Epithelial cell of proximal tubule (primary cell): ENCODE data around the gene TMEM131L. TPM values are rescaled to one million over a fixed set of nuclear protein-coding genes. Genes with fewer than 3 reads are reported as not detected.
"Not testable (repeated sequence)": the region's sequence is repeated elsewhere in the genome, so short reads cannot be mapped to it uniquely, and the experiment has no call there.

Experiments
- DNase-seq: peaks from one replicate; pipeline ENCODE4 v3.0.0-alpha.2; 2011; ENCODE audit warnings: low read depth
- H3K4me3 ChIP-seq: 2 replicates; pipeline ENCODE4 v1.5.1; 2011; ENCODE audit warnings: low read depth, mild to moderate bottlenecking, low read length
- total RNA-seq: library from RNA; depleted of rRNA; stranded (reverse); fragments of >200 nt; gene quantifications from 2 replicates; pipeline ENCODE4 v1.2.3, GENCODE V29; 2015
- TF ChIP-seq, protein P1 (sequence below): conservative IDR thresholded peaks from 2 replicates; pipeline ENCODE4 v1.5.1; 2012; ENCODE audit warnings: low read depth, mild to moderate bottlenecking, low read length

Gene TMEM131L
- total RNA-seq, 1 donor from 2014 or later, result 4.5 TPM

DNA sequence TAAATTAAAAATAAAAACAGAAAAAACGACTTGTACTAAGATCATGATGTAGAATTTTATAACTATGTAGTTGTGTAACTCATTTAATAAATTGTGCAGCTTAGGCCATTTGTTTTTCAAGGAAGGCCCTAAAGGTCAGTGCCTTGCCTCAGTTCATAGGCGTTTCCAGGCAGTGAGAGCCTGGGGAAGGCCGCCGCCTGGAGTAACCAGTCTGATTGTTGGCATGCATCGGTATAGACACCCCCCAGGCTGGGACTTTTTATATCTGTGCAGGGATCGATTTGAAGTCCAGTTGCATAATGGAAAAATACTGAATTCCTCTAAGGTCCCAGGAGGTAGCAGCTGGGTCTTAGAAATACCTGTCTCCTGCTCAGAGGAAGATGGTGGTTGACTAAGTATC is 77.2 kb downstream of the TMEM131L start:
- H3K4me3 ChIP-seq, result no peak overlapping the region
- TF ChIP-seq, protein P1, sequence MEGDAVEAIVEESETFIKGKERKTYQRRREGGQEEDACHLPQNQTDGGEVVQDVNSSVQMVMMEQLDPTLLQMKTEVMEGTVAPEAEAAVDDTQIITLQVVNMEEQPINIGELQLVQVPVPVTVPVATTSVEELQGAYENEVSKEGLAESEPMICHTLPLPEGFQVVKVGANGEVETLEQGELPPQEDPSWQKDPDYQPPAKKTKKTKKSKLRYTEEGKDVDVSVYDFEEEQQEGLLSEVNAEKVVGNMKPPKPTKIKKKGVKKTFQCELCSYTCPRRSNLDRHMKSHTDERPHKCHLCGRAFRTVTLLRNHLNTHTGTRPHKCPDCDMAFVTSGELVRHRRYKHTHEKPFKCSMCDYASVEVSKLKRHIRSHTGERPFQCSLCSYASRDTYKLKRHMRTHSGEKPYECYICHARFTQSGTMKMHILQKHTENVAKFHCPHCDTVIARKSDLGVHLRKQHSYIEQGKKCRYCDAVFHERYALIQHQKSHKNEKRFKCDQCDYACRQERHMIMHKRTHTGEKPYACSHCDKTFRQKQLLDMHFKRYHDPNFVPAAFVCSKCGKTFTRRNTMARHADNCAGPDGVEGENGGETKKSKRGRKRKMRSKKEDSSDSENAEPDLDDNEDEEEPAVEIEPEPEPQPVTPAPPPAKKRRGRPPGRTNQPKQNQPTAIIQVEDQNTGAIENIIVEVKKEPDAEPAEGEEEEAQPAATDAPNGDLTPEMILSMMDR, result no peak
- DNase-seq, result no peak

DNA sequence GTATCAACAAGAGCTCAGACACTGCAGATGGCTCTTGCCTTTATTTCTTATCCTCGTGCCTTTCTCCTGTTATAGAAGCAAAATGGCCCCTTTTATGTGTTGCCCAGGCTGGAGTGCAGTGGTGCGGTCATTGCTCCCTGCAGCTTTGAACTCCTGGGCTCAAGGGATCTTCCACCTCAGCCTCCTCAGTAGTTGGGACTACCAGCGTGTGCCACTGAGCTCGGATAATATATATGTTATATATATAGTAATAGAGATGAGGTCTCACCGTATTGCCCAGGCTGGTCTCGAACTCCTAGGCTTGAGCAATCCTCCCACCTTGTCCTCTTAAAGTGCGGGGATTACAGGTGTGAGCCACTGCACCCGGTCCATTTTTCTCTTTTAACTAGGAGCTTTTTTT is 79.7 kb downstream of the TMEM131L start:
- H3K4me3 ChIP-seq, result no peak overlapping the region
- DNase-seq, result no peak
- TF ChIP-seq, protein P1, result no peak

DNA sequence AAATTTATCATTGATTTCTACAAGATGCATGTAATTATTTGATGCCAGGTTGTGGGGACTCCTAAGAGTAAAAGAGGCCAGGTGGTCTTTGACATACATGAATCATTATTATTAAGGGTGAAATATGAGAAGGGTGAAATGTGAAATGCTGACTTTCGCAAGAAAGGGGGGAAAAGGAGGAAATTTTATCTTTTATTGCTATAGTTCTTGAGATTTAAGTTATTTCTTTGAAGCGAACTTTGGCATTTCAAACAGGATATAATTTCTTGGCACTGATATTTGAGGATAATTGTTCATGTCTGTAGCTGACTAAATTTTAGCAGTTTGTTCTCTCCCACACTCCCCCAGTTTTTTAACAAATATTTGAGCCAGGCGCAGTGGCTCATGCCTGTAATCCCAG is 80.1 kb downstream of the TMEM131L start:
- H3K4me3 ChIP-seq, result no peak overlapping the region
- TF ChIP-seq, protein P1, result no peak
- DNase-seq, result no peak

DNA sequence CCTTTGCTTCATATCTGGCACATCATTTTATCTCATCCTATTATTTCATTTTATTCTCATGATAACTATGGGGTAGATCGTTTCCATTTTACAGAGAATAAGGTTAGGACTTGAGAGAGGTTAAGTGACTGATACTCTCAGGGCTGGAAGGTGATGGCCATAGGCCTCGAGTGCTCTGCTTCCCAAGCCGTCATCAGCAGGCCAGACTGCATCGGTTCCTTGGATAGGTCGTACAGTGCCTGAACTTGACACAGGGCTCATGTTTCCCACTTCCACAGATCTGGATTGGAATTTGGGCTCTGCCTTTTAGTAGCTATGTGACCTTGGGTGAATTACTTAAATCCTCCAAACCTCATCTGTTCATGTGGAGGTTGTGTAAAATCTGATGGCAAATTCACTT is 81.4 kb downstream of the TMEM131L start:
- H3K4me3 ChIP-seq, result no peak overlapping the region
- TF ChIP-seq, protein P1, result no peak
- DNase-seq, result no peak

DNA sequence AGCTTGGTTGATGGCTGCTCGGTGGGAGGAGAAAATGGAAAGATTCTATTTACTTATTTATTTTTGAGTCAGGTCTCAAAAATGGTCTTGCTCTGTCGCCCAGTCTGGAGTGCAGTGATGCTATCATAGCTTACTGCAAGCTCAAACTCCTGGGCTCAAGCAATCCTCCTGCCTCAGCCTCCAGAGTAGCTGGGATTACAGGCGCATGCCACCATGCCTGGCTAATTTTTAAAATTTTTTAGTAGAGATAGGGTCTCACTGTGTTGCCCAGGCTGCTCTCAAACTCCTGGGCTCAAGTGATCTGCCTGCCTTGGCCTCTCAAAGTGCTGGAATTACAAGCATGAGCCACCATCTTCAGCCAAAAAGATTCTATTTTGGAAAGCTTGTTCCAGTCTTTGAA is 82.7 kb downstream of the TMEM131L start:
- not testable (repeated sequence) for H3K4me3 ChIP-seq, DNase-seq

DNA sequence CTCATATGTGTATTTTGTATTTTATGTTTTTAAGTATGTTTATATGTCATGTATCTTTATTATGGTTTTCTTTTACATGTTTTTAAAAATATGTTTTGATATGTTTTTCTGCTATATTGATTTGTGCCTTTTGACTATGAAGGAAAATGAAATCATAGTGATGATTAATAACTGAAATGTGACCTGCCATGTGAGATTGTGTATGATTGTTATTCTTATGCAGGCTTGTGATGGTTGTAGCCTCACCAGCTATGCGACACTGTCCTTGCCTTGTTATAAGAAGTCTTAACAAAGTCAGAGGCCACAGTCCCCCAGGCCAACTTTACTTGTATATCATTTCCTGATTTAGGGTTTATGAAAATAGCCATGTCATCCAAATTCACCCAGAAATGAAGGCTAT is 83.2 kb downstream of the TMEM131L start:
- no peak overlapping the region for H3K4me3 ChIP-seq
- no peak for DNase-seq
- TF ChIP-seq, protein P1, result no peak

DNA sequence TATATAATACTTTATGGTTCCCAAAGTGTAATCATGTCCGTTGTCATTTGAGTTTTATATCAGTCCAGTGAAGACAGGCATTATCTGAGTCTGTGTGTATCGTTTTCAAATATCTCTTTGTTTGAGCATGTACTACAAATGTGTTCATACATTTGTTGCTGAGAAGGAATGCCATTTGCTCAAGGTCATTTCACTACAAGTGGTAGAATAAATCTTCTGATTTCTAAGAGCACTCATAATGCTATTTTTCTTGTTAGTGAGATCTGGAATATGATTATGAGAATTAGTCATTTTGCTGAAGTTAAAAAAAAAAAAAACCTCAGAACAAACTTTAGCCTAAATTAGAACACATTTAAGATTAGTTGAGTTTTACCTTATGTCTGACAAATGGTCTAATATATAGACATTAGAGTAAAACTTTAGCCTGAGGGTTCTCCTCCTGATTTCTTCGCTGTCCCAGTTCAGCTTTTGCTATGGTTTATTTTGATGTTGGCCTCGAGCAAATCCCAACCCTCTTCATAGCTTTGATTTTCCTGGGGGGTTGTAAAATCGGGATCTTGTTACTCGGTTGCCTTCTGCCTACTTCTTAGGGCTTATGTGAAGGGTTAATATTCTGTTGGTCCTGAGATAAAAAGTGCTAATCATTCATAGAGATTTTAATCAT is 87.1 kb downstream of the TMEM131L start:
- no peak for DNase-seq
- TF ChIP-seq, protein P1, result no peak
- H3K4me3 ChIP-seq, result no peak overlapping the region

DNA sequence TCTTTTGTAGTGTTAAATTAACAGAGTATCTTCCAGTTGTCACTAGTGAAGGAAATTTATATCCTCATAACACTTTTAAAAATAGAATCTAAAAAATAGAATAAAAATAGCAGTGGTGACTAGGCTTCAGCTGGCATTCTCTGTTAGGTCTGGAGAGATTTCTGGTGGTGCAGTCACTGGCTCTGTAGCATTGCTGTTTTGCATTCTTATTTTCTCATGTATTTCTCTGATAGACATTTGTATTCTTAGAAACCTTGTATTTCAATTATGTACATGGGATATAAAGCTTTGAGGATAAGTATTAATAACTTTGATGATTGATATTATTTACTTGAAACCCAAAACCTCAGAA is 87.6 kb downstream of the TMEM131L start:
- TF ChIP-seq, protein P1, result no peak
- no peak for DNase-seq
- no peak overlapping the region for H3K4me3 ChIP-seq
